GM21360 (cell line): ENCODE results near the gene PDE4B.
A peak's percentile ranks its signal among the peaks of the same experiment; 100 is the strongest.

ENCODE experiments used
- ATAC-seq: cut with Tn5 transposase; IDR thresholded peaks from one replicate; pipeline ENCODE4 v1.9.1; 2021; ENCODE audit warnings: mild to moderate bottlenecking, moderate library complexity; ENCODE audit not compliant: unreplicated experiment

Gene PDE4B

DNA sequence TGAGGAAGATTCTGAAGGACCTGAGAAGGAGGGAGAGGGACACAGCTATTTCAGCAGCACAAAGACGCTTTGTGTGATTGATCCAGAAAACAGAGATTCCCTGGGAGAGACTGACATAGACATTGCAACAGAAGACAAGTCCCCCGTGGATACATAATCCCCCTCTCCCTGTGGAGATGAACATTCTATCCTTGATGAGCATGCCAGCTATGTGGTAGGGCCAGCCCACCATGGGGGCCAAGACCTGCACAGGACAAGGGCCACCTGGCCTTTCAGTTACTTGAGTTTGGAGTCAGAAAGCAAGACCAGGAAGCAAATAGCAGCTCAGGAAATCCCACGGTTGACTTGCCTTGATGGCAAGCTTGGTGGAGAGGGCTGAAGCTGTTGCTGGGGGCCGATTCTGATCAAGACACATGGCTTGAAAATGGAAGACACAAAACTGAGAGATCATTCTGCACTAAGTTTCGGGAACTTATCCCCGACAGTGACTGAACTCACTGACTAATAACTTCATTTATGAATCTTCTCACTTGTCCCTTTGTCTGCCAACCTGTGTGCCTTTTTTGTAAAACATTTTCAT is 579.9 kb downstream of the PDE4B start:
- no peak for ATAC-seq

DNA sequence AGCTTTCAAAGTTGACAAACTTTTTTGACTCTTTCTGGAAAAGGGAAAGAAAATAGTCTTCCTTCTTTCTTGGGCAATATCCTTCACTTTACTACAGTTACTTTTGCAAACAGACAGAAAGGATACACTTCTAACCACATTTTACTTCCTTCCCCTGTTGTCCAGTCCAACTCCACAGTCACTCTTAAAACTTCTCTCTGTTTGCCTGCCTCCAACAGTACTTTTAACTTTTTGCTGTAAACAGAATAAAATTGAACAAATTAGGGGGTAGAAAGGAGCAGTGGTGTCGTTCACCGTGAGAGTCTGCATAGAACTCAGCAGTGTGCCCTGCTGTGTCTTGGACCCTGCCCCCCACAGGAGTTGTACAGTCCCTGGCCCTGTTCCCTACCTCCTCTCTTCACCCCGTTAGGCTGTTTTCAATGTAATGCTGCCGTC is 580.5 kb downstream of the PDE4B start:
- ATAC-seq = no peak

DNA sequence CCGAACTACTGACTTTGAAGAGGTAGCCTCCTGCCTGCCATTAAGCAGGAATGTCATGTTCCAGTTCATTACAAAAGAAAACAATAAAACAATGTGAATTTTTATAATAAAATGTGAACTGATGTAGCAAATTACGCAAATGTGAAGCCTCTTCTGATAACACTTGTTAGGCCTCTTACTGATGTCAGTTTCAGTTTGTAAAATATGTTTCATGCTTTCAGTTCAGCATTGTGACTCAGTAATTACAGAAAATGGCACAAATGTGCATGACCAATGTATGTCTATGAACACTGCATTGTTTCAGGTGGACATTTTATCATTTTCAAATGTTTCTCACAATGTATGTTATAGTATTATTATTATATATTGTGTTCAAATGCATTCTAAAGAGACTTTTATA is 581.5 kb downstream of the PDE4B start:
- ATAC-seq = peak; percentile 44

DNA sequence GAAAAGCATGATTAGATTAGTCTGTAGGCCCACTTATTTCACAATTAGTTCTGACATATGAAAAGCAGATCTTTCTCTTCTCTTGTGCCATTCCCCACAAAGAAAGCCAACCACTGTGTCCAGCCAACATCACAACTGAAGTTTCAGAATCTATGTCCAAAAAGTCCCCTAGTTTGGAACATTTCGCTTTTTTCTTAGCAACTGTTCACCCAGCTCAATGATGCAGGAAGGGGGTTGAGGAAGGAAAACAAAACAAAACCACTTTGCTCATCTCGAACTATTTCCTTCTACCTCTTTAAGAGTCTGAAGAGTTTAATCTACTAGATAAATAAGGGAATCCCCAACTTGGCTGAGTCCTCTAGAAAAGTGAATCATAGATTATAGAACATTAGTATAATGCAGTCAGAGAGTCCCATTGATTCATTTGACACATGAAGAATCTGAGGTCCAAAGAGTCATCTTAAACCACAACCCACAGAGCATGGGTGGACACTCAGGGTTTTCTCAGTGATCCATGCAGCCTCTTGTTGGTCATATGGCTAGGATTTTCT is 581.9 kb downstream of the PDE4B start:
- peak; percentile 49 for ATAC-seq

DNA sequence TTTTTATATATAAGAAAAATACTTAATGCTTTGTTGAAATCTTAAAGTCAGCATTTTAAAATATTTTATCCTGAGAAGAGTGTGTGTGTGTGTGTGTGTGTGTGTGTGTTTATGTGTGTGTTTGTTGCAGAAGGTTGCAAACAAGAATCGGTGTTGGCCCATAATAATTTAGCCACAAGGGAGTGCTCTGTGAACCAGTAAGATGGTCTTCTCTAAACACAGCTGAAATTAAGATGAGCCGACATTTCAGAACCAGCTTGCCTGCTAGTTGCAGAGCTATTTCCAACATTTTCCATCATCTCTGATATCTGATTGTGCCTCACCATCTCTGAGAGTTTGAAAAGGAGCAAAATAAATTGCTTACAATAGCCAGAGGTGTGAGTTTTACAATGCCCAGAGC is 582.4 kb downstream of the PDE4B start:
- ATAC-seq = no peak

DNA sequence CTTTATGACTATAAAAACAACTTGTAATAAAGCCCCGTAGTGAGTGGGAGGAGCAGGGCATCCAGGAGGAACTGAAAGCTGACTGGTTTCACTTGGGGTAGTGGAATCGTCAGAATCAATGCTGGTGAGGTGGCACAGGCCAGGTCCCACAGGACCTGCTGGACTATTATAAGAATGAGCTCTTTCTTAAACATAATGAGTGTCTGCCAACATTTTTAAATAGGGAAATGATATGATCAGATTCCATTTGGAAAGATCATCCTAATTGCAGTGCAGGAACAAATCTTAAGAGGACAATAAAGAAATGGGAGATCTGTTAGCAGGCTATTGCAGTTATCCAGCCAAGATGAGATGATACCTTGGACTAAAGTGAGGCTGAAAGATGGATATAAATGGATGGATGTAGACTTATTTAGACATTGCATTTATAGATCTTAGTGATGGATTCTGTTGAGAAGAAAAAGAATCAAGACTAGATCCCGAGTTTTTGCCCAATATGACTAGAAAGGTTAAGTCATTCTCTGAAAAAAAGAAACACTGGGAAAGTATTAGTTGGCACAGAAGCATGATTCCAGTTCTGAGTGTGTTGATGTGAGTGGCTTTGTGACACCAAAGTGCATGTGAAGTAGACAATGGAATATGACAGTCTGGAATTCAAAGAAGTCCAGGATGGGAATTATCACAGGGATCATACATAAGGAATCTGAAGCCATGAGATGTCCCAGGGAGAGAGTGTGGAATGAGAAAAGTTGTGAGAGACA is 587.9 kb downstream of the PDE4B start:
- ATAC-seq = peak; percentile 99

DNA sequence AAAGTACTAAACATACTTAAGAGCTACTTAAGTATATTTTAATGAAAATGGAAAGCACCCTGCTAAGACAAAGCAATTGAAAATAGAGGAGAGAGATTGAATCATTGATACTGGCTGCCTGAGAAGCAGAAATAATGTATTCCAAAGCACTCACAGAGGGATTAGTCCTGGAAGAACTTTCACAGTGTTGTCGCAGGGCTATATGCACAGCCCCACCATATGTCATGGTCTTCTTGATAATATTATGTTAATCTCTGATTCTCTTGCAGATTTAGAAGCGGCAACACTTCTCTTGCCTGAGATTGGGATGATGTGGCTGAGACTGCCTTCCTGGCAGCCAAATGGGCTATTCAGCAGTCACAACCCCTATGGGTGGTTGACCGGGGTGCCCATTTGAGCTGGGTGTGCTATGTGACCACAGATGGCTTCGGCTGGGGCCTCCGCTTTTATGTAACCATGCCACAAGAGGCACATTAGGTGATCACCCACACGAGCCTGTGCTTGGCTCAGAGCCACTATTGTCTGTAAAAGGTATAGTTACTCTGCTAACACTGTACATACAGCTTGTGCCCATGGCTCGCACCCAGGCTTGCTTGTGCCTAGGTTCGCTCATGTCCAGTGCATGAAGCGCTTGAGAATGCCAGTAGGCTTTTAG is 589.1 kb downstream of the PDE4B start:
- no peak for ATAC-seq

DNA sequence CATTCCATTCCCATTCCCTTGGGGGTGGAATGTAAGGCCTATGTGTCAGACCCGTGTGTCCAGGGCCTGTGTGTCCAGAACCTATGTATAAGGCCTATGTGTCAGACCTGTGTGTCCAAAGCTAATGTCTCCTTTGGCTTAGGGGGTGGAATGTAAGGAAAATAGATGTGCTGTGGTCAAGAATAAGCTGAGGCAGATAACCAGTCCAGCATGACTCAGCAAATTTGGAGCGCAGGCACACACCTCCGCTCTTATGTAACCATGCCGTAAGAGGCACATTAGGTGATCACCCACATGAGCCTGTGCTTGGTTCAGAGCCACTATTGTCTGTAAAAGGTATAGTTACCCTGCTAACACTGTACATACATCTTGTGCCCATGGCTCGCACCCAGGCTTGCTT is 590.5 kb downstream of the PDE4B start:
- no peak for ATAC-seq

DNA sequence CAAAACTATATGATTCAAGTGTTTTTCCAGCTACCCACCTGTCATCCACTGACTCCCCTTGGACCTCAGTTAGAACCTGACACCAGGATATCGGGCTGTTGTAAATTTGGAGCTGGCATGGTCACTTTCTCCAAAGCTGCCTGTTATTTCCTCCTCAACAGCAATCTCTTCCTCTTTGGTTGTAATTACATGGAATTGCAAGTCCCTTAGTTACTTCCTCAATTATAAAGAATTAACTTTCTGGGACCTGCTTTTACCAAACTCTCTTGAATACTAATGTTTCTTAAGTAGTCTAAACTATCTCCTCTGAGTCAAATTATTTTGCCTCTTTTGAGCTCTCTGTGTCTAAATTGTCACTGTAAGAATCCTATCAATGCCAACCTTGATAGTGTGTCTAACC is 590.9 kb downstream of the PDE4B start:
- no peak for ATAC-seq

DNA sequence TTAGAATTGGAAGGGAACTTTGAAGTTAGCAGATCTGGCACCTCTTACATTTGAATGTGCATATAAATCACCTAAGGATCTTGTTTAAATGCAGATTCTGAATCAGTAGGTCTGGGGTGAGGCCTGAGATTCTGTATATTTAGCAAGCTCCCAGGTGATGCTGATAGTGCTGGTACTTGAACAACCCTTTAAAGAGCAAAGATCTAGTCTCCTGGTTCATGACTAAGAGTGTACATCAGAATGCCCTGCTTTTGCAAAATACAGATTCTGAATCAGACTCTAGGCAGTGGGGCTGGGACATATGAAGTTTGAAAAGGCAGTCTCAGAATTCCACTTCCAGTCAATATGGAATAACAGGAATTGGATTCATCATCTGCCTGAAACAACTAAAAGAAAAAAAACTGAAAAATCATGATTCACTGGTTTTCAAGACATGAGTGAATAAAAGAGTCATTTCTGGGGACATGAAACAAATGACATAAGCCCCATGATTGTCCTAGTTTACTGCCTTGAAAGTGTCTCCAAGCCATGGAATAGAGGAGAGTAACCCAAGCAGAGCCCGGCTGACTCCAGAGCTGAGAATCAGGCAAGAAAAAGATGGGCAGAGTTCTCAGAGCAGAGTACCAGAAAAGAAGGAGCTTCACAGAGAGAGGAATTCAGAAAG is 591.7 kb downstream of the PDE4B start:
- no peak for ATAC-seq

DNA sequence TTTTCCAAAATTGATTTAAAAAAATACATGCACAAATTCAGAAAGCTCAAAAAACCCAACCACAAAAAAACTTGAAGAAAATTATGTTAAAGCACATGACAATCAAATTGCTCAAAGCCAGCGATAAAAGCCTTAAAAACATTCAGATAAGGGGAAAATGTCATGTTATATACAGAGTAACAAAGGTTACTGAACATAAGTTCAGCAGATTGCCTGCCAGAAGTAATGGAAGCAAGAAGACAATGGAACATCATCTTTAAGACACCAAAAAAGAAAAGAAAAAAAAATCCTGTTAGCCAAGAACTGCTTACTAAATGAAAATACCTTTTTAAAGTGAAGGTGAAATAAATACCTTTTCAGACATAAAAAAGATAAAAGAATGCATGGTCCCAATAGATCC is 594.0 kb downstream of the PDE4B start:
- ATAC-seq = no peak

DNA sequence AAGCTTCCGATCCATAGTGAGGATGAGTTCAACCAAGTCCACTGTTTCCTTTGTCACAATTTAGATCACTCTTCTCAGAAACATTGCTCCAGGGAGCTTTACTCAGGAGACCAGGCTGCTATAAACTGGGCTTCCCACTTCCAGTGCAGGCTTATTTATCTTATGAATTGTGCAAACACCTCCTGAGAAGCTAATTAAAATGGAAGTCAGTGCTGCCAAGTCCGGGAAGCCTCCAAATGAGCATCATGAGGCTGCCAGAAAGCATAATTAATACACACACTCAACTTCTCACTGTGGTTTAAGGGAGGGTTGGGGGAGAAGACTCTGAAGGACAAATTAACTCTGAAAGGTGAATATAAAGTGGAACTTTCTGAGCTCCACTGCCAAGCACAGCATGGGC is 596.2 kb downstream of the PDE4B start:
- no peak for ATAC-seq

DNA sequence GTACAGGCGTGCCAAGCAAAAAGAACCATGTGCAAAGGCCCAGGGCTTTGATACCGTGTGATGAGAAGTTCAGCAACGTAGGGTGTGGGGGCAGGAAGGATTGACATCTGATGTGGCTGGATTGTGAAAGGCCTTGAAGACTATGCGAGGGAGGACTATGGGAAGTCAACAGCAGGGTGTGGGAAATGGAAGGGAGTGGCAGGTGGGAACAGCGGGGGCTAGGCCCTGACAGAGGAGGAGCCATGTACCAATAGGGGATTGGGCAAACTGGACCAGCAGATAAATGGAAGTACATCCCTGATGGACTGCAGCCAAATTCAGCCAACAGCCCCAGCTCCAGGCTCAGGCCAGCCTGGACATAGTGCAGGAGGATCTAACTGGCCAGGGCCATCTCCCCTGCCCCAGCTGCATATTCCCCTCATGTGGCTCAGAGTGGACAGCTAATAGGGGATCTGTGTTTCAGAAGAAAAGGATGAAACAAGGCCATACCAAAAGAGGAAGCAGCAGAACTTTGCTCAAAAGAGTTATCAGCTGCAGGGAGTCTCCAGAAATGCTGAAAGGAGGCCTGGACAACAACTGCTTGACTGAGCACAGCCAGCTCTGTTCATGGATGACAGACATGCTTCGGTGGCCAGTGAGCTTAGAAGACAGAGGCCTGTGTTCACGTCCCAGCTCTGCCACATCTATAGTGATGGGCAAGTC is 601.0 kb downstream of the PDE4B start:
- no peak for ATAC-seq

DNA sequence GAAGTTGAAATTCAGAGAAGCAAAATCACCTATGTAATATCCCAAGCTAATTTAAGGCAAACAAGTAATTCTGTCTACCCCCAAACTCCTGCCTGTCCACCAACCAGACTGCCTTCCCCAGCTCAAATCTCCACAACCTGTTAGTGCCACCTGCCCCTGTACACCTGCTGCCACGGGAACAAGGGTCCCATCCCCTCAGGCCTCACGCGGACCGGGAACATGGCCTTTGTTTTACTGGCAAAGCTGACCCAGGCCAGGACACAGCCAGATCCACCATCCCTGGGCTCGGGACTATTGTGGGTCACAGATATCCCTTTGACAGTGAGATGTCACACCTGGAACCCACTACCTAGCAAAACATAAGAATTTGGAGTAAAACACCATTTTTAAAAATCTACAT is 601.9 kb downstream of the PDE4B start:
- ATAC-seq = no peak

DNA sequence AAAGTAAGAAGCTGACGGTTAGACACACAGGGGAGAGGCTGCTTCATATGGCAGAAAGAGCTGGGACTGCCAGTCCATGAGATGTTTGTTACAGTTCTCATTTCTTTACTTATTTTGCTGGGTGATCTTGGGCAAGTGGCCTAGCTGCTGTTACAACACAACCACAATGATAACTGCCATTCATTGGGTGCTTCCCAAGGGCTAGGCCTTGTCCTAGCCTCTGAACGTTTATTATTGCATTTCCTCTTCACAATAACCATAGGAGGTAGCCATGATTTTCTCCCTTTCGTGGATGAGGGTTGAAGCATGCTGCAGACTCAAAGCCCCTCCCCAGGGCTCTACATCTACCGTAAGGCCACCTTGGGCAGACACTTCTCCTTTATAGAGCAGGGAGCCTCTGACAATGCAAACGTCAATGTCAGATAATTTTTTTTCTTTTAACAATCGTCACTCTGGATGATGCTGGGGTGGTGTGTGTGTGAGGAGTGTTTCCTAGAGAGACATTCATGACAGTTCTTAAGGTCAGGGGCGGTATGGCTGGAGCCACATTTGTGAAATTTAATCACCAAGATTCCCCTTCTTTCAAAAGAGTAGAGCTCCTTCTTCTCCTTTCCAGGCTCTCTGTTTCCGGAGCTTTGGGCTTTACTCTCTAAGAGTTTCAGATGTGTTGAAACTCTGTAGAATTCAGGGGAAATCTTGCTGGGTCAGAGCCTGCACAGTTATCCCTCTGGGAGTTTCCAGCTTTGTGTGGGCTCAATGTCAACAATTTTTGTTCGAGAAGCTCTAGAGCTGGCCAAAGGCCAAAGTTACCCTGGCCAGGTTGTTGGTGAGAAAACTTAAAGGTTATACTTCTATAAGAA is 602.7 kb downstream of the PDE4B start:
- ATAC-seq = no peak

DNA sequence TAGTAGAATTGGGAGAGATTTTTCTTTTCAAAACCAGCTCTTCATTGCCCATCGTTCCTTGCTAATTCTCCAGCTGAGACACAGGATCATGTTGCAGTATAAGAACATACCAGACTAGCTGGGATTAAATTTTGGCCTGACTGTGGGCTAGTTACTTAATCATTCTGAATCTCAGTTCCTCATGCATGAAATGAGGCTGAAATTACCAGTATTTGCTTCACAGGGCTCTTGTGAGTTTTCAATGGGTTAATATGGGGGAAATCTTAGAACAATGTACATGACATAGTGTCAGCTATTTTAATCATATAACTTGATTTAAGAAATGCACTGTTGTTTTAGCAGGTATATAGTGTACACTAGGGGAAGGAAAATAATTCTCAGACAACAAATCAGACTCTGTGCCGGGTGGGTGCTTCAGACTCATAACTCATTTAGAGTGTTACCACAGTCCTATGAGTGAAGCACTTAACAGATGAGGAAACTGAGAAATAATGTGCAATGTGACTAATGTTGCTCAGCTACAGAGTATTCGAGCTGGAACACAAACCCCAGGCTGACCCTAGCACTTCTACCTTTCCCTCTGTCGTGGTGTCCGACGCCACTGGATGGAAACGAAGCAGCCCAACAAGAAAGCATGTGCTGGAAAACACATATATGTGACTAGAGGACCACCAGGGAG is 603.7 kb downstream of the PDE4B start:
- ATAC-seq = peak; percentile 53

DNA sequence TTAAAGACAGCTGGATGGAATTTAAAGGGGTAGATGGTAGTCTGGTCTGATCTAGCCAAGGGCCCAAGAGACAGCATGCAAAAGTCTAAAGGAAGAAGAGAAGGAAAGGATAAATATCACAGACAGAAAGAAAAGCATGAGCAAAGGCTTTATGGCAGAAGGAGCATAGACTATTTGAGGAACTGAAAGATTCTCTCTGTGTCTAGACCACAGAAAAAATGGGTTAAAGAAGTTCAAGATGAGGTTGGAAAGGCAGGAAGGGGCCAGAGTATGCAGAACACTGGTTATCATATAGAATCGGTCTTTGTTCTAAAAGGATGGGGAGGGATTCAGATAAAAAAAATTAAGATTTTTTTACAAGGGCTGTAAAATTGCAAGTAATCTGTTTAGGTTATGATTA is 604.5 kb downstream of the PDE4B start:
- peak; percentile 32 for ATAC-seq

DNA sequence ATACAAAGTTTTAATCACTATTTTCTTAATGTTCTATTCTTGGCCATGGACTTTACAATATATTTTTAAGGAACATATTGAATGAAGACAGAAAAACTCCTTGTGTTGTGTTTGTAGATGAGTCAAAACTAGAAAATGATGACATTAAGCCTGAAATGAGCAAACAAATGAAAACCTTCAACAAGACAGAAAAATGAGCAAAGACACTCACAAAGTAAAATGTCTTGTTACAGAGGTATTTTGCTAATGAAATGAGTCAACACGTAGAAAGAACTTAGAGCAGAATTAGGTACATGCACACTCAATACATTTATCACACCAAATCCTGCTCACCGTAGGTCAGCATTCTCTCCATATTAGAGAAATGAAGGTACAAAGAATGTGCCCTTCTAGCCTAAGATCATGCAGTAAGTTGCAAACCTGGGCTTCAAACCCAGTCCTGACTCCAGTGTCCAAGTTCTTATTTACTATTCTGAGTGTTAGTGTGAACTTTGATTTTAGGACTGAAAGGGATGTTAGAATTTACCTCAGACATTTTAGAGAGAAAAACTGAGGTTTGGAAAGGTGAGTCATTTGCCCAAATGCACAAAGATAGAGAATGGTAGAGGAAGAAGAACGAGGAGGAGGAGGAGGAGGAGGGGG is 607.3 kb downstream of the PDE4B start:
- ATAC-seq = peak; percentile 28

DNA sequence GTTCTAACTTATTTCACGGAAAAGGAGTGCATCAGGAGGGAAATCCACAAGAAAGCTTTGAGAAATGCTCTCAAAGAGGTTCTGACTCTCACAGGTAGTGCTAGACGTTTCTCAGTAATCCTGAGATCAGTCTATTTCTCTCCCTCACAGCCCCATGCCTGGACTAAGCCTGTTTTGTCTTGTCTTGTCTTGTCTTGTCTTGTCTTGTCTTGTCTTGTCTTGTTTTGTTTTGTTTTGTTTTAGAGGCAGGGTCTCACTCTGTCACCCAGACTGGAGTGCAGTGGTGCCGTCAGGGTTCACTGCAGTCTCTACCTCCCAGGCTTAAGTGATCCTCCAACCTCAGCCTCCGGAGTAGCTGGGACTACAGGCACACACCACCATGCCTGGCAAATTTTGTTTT is 608.0 kb downstream of the PDE4B start:
- ATAC-seq = no peak
